CD4-positive, alpha-beta T cell (primary cell): Measurements from ENCODE around the gene VPS45. TPM values are rescaled to one million over a fixed set of nuclear protein-coding genes. Genes with fewer than 3 reads are reported as not detected.

Source experiments
- ATAC-seq: fragments of 200-7000 bp; cut with Tn5 transposase; one replicate; pipeline ENCODE4 v1.10.0; 2022; ENCODE audit warnings: mild to moderate bottlenecking; ENCODE audit not compliant: poor library complexity
- CTCF ChIA-PET: fragments of 350-600 bp; sonication (Branson Sonifier 250); formaldehyde crosslinking; loops from one replicate; lab custom pipeline; 2021; ENCODE audit warnings: antibody characterized with exemption, inconsistent platforms; lab: Charles Lee
- POLR2A ChIA-PET: fragments of 350-600 bp; sonication (Branson Sonifier 250); formaldehyde crosslinking; loops from one replicate; lab custom pipeline; 2021; ENCODE audit warnings: antibody characterized with exemption, inconsistent platforms; lab: Charles Lee
- DNase-seq, 14 experiments: peaks; one replicate each; pipeline ENCODE4 v3.0.0-alpha.2; 2013 to 2020; ENCODE audit warnings: mixed read lengths in 2 of 14
- H3K27ac ChIP-seq, 2 donors: one replicate each; pipeline versions ENCODE4 v1.5.1 to v1.7.0; 2013; ENCODE audit warnings: low read length in 2 of 2, low read depth in 1 of 2, mild to moderate bottlenecking in 1 of 2
- H3K27me3 ChIP-seq, 2 experiments: 1 replicate in 1 of 2; 2 replicates in 1 of 2; pipeline versions ENCODE4 v1.6.1 to v1.7.0; 2013; ENCODE audit warnings: low read length in 2 of 2, control low read depth in 1 of 2, mild to moderate bottlenecking in 1 of 2, moderate library complexity in 1 of 2; ENCODE audit not compliant: insufficient read depth in 2 of 2, control insufficient read depth in 1 of 2
- H3K36me3 ChIP-seq: one replicate; pipeline ENCODE4 v1.6.1; 2013; ENCODE audit warnings: low read length, control low read depth; ENCODE audit not compliant: insufficient read depth
- H3K4me1 ChIP-seq: one replicate; pipeline ENCODE4 v1.6.1; 2013; ENCODE audit warnings: low read length, control low read depth; ENCODE audit not compliant: insufficient read depth
- H3K4me3 ChIP-seq: one replicate; pipeline ENCODE4 v1.5.1; 2013; ENCODE audit warnings: mild to moderate bottlenecking, low read length, moderate library complexity
- H3K9me3 ChIP-seq, 2 experiments: 1 replicate in 1 of 2; 2 replicates in 1 of 2; pipeline versions ENCODE4 v1.6.1 to v1.7.0; 2013; ENCODE audit warnings: low read length in 2 of 2, mild to moderate bottlenecking in 2 of 2, control low read depth in 1 of 2, moderate library complexity in 1 of 2; ENCODE audit not compliant: control insufficient read depth in 1 of 2, insufficient read depth in 1 of 2
- H3K27ac Mint-ChIP-seq: one replicate; pipeline ENCODE4 v1.8.0; 2020; ENCODE audit warnings: mixed read lengths
- H3K27me3 Mint-ChIP-seq: one replicate; pipeline ENCODE4 v1.8.0; 2021; ENCODE audit warnings: mixed read lengths
- H3K36me3 Mint-ChIP-seq: one replicate; pipeline ENCODE4 v1.8.0; 2021; ENCODE audit warnings: low read depth, mixed read lengths
- H3K4me1 Mint-ChIP-seq: one replicate; pipeline ENCODE4 v1.8.0; 2021; ENCODE audit warnings: low read depth, mixed read lengths
- H3K4me3 Mint-ChIP-seq: one replicate; pipeline ENCODE4 v1.8.0; 2020; ENCODE audit warnings: mild to moderate bottlenecking, mixed read lengths
- H3K9me3 Mint-ChIP-seq: one replicate; pipeline ENCODE4 v1.8.0; 2020; ENCODE audit warnings: mixed read lengths
- intact Hi-C, 2 experiments: fragments of 100-400 bp; cut with DNase I in 1 of 2; cut with micrococcal nuclease in 1 of 2; formaldehyde crosslinking; loops; one replicate each; pipeline versions ENCODE4 v1.15.1 to v1.9.0; 2023 to 2025; cut with DNase I, micrococcal nuclease
- total RNA-seq, 174 experiments: library from RNA in 2 of 174; stranded (reverse) in 2 of 174; gene quantifications; one replicate each; pipeline ENCODE4 v1.2.3 and lab custom pipeline; 2021 to 2026
- TF ChIP-seq, protein P1 (sequence below): fragments of 200-600 bp; IDR thresholded peaks from one replicate; pipeline ENCODE4 v1.8.0; 2022; ENCODE audit warnings: antibody characterized with exemption, mild to moderate bottlenecking

The VPS45 gene
- total RNA-seq, 2 experiments from 2014 or later = 9.6 to 10.7 TPM

DNA sequence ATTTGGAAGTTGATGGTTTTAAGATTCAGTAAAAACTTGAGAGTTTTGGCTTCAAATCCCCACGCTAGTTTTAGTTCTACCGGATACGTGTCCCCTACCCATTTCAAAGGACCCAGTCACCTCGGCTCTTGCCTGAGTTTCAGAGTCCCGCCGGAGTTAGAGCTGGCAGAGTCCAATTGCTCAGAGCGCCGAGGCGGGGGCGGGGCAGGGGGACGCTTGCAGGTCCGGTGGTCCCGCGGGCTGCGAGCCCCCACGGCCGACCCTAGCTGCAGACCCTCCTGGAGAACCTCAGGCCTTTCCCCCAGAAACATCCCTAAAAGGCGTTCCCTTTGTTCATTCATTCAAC lies 765 bp upstream of the VPS45 start:
- Mint-ChIP-seq H3K27me3 (no peaks in the 10 kb centered on the region), H3K9me3 (no peaks in the 10 kb centered on the region)

DNA sequence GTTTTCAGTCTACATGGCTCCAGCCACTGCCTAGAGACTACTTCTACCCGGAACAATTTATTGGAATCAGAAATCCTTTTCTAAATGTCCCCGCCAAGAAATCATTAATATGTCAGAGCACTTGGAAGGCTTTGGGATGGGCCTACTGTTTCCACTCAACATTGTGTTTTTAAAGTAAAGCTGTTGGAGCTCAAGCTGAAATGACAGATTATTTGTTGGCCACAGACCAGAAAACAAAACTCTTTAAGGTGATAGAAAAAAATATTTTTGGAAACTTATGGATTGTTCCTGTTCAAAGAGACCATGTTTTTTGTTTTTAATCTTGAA lies 496 bp downstream of the VPS45 start:
- Mint-ChIP-seq H3K9me3 (no peaks in the 10 kb centered on the region), H3K36me3 (peaks cover 33% of the 10 kb centered on the region), H3K27me3 (no peaks in the 10 kb centered on the region), H3K4me1 (peaks cover 48% of the 10 kb centered on the region), H3K27ac (peak overlapping the region; percentile 83), H3K4me3 (peak overlapping the region; percentile 96)
- intact Hi-C loops = no loop called here
- Histone ChIP-seq H3K27me3 (no peaks in the 10 kb centered on the region), H3K9me3 (no peaks in the 10 kb centered on the region), H3K36me3 (no peaks in the 10 kb centered on the region), H3K27ac (peak overlapping the region; percentile 31 to 59), H3K4me1 (peaks cover 6% of the 10 kb centered on the region), H3K4me3 (peak overlapping the region; percentile 79)
- ChIA-PET POLR2A (interaction anchor here (0.6 to 3.6 kb wide), 13 partner anchors 10 to 296 kb away, joined by 3 to 36 read pairs (median 4); partner anchors contain the start of genes ANP32E, BOLA1, OTUD7B and PLEKHO1), CTCF (interaction anchor here (0.7 to 1.8 kb wide), 6 partner anchors 88 to 119 kb away, joined by 3 to 8 read pairs (median 4); no protein-coding TSS in a partner anchor)
- ATAC-seq (no peak), DNase-seq (no peak)
- TF ChIP-seq, protein P1, sequence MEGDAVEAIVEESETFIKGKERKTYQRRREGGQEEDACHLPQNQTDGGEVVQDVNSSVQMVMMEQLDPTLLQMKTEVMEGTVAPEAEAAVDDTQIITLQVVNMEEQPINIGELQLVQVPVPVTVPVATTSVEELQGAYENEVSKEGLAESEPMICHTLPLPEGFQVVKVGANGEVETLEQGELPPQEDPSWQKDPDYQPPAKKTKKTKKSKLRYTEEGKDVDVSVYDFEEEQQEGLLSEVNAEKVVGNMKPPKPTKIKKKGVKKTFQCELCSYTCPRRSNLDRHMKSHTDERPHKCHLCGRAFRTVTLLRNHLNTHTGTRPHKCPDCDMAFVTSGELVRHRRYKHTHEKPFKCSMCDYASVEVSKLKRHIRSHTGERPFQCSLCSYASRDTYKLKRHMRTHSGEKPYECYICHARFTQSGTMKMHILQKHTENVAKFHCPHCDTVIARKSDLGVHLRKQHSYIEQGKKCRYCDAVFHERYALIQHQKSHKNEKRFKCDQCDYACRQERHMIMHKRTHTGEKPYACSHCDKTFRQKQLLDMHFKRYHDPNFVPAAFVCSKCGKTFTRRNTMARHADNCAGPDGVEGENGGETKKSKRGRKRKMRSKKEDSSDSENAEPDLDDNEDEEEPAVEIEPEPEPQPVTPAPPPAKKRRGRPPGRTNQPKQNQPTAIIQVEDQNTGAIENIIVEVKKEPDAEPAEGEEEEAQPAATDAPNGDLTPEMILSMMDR = no peak

More for the DNA sequence above, 765 bp upstream of the VPS45 start:
- Histone ChIP-seq H3K4me1 (peaks cover 6% of the 10 kb centered on the region), H3K27me3 (no peaks in the 10 kb centered on the region), H3K36me3 (no peaks in the 10 kb centered on the region), H3K27ac (peak overlapping the region; percentile 31 to 59), H3K9me3 (no peaks in the 10 kb centered on the region), H3K4me3 (peak overlapping the region; percentile 79)
- Mint-ChIP-seq H3K4me1 (peaks cover 44% of the 10 kb centered on the region), H3K27ac (peak overlapping the region; percentile 83), H3K36me3 (peaks cover 26% of the 10 kb centered on the region), H3K4me3 (peak overlapping the region; percentile 96)
- peak in 12 of 14 experiments; percentile 5 to 48 (median 10) for DNase-seq
- POLR2A ChIA-PET = interaction anchor here (1.6 to 3.6 kb wide), 2 partner anchors 99 to 180 kb away, joined by 3 to 36 read pairs; a partner anchor contains a TSS
- CTCF ChIA-PET = interaction anchor here (1.0 to 1.2 kb wide), 2 partner anchors 10 to 99 kb away, joined by 3 to 6 read pairs; no protein-coding TSS in a partner anchor
- TF ChIP-seq, protein P1 = no peak
- no peak for ATAC-seq
- intact Hi-C loops = no loop called here

DNA sequence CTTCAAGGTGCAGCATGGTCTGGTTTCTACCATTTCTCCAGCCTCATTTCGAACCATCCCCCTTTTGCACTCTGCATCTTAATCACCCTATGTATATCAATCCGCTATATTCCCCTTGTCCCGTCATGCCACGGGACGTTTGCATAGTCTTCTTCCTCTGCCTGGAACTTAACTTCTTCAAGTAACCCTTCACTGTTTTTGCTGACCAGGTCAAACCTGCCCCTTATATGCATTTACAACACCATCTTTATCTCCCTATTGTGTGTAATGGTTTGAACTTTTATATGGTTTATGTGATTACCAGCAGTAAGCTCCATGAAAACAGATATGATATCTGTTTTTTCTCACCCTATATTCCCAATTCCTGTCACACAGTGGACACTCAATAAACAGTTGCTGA lies 2.3 kb downstream of the VPS45 start:
- no peak overlapping the region for H3K4me3 ChIP-seq
- ChIA-PET CTCF (interaction anchor here (0.6 to 1.9 kb wide), 5 partner anchors 96 to 1099 kb away, joined by 3 to 5 read pairs (median 4); no protein-coding TSS in a partner anchor), POLR2A (interaction anchor here (1.0 kb wide), 1 partner anchor 118 kb away, joined by 3 read pairs; no protein-coding TSS in a partner anchor)
- peaks cover 6% of the 10 kb centered on the region for H3K4me1 ChIP-seq
- H3K27me3 ChIP-seq = no peaks in the 10 kb centered on the region
- H3K4me1 Mint-ChIP-seq = peaks cover 50% of the 10 kb centered on the region
- intact Hi-C loops = no loop called here
- DNase-seq = no peak
- H3K27ac ChIP-seq = no peak overlapping the region
- no peaks in the 10 kb centered on the region for H3K9me3 Mint-ChIP-seq
- H3K27ac Mint-ChIP-seq = peak overlapping the region; percentile 4
- H3K9me3 ChIP-seq = no peaks in the 10 kb centered on the region
- no peak for ATAC-seq
- peaks cover 5% of the 10 kb centered on the region for H3K36me3 ChIP-seq
- peaks cover 44% of the 10 kb centered on the region for H3K36me3 Mint-ChIP-seq
- TF ChIP-seq, protein P1 = no peak
- no peaks in the 10 kb centered on the region for H3K27me3 Mint-ChIP-seq
- H3K4me3 Mint-ChIP-seq = peak overlapping the region; percentile 7
